HEK293 (cell line): Measurements from ENCODE around the gene ADAMTS9.

Experiments used
- KLF1 ChIP-seq: fragments of 450-650 bp; formaldehyde crosslinking; IDR thresholded peaks from 2 replicates; pipeline ENCODE4 v1.5.1; 2016; ENCODE audit warnings: missing biosample characterization, missing genetic modification characterization
- MEIS1 ChIP-seq: sonication (generic); formaldehyde crosslinking; IDR thresholded peaks from 2 replicates; pipeline ENCODE4 v1.8.1; 2022; ENCODE audit warnings: missing genetic modification reagents, mild to moderate bottlenecking, borderline replicate concordance
- ZBTB1 ChIP-seq: fragments of 450-650 bp; formaldehyde crosslinking; IDR thresholded peaks from 2 replicates; pipeline ENCODE4 v1.5.1; 2016; ENCODE audit warnings: missing biosample characterization, missing genetic modification characterization
- ZBTB20 ChIP-seq: fragments of 450-650 bp; formaldehyde crosslinking; IDR thresholded peaks from 2 replicates; pipeline ENCODE4 v1.5.1; 2016; ENCODE audit warnings: missing biosample characterization, missing genetic modification characterization
- ZFP41 ChIP-seq: fragments of 450-650 bp; formaldehyde crosslinking; IDR thresholded peaks from 2 replicates; pipeline ENCODE4 v1.5.1; 2016; ENCODE audit warnings: missing biosample characterization, missing genetic modification characterization, borderline replicate concordance
- ZNF529 ChIP-seq: fragments of 450-650 bp; formaldehyde crosslinking; IDR thresholded peaks from 2 replicates; pipeline ENCODE4 v1.5.1; 2017; ENCODE audit warnings: missing genetic modification characterization, missing biosample characterization; ENCODE audit not compliant: insufficient replicate concordance
- ZSCAN30 ChIP-seq: fragments of 450-650 bp; IDR thresholded peaks from 2 replicates; pipeline ENCODE4 v1.5.1; 2018; ENCODE audit warnings: missing biosample characterization, mild to moderate bottlenecking, missing genetic modification characterization, moderate library complexity
- TF ChIP-seq, protein P1 (sequence below): fragments of 450-650 bp; formaldehyde crosslinking; IDR thresholded peaks from 2 replicates; pipeline ENCODE4 v1.5.1; 2017; ENCODE audit warnings: missing biosample characterization, missing genetic modification characterization
- TF ChIP-seq, protein P2 (sequence below): fragments of 450-650 bp; formaldehyde crosslinking; IDR thresholded peaks from 2 replicates; pipeline ENCODE4 v1.5.1; 2016; ENCODE audit warnings: missing biosample characterization, missing genetic modification characterization

DNA sequence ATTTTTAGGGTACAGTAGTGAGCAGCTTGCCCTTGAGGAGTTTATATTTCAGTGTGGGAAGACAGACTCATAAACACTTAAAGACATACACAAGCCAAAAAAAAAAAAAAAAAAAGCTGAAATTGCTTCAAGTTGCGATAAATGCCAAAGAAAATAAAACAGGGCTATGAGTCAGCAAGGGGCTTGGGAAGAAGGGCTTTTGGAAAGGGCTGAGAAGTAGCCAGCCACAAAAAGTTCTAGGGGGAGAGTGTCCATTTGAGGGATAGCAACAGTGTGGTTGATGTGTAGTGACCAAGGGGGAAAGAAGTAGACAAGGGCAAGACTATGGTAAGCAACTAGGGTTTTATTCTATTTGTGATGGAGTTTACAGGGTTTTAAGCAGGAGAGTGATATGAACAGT is 185.5 kb downstream of the ADAMTS9 start:
- TF ChIP-seq, protein P1, sequence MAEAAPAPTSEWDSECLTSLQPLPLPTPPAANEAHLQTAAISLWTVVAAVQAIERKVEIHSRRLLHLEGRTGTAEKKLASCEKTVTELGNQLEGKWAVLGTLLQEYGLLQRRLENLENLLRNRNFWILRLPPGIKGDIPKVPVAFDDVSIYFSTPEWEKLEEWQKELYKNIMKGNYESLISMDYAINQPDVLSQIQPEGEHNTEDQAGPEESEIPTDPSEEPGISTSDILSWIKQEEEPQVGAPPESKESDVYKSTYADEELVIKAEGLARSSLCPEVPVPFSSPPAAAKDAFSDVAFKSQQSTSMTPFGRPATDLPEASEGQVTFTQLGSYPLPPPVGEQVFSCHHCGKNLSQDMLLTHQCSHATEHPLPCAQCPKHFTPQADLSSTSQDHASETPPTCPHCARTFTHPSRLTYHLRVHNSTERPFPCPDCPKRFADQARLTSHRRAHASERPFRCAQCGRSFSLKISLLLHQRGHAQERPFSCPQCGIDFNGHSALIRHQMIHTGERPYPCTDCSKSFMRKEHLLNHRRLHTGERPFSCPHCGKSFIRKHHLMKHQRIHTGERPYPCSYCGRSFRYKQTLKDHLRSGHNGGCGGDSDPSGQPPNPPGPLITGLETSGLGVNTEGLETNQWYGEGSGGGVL = no peak
- TF ChIP-seq ZBTB20 = no peak
- TF ChIP-seq ZBTB1 (tag by site-specific recombination) = no peak
- TF ChIP-seq, protein P2, sequence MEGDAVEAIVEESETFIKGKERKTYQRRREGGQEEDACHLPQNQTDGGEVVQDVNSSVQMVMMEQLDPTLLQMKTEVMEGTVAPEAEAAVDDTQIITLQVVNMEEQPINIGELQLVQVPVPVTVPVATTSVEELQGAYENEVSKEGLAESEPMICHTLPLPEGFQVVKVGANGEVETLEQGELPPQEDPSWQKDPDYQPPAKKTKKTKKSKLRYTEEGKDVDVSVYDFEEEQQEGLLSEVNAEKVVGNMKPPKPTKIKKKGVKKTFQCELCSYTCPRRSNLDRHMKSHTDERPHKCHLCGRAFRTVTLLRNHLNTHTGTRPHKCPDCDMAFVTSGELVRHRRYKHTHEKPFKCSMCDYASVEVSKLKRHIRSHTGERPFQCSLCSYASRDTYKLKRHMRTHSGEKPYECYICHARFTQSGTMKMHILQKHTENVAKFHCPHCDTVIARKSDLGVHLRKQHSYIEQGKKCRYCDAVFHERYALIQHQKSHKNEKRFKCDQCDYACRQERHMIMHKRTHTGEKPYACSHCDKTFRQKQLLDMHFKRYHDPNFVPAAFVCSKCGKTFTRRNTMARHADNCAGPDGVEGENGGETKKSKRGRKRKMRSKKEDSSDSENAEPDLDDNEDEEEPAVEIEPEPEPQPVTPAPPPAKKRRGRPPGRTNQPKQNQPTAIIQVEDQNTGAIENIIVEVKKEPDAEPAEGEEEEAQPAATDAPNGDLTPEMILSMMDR (tag by site-specific recombination) = no peak
- no peak for TF ChIP-seq ZFP41 (tag by site-specific recombination)
- TF ChIP-seq MEIS1 = no peak
- no peak for TF ChIP-seq ZNF529 (tag by site-specific recombination)
- TF ChIP-seq ZSCAN30 = no peak
- TF ChIP-seq KLF1 (tag by site-specific recombination) = no peak
